ENCODE results near the gene KRTAP10-3. TPM values are rescaled to one million over a fixed set of nuclear protein-coding genes. Genes with fewer than 3 reads are reported as not detected.

KRTAP10-3 gene
- polyA plus RNA-seq, 1 donor (not counting 4 experiments of a cell fraction or from before 2014, with no cell fraction given): not detected

DNA sequence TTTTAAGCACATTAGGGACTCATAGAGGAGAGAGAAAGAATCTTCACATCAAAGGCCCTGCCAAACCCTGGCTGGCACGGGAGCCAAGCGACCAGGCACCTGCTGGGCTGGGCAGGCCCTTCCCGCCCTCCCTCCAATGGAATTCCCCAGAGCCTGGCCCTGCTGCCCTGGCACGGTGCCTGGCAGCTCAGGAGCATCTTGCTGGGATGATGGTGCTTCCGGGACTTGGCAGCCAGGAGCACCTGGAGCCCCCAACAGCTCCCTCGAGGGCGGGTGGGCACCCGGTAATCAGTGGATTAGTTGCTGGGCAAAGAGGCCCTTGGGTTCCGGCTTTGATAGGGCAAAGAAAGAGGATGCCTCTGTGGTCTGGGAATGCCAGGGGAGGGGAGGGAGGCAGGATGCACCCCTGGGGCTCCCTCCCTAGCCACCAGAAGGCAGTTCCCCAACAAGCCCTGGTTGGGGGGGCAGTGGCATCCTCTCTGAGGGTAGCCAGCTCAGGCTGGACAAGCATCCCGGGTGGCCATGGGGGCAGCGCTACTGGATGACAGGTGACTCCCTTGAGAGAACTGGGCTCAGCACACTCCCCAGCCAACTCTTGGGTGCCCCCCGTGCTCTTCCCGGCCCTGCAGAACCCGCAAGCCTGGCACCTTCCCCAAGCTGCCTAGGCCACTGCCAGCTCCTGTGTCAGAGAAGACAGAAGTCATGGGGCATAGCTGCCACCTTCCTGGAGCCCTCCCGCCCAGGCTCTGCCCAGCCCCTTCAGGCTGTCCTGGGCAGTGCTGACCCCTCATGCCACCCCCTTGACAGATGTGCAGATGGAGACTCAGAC lies 45.0 kb downstream of the KRTAP10-3 start:
- DNase-seq (ENCODE audit: low read depth, low spot score): no peak
- no peaks in the 10 kb centered on the region for H3K9me1 ChIP-seq (ENCODE audit: control insufficient read depth, extremely low read depth, insufficient read depth, low read length)
- dilution Hi-C loops (cut with MboI; ENCODE audit: extremely low pct_ligation_motif_present, low sequenced_read_pairs): no loop called here
- H3K9me3 ChIP-seq (ENCODE audit: control insufficient read depth, low read depth, low read length): no peaks in the 10 kb centered on the region
- no peak overlapping the region for H3K9ac ChIP-seq (ENCODE audit: control insufficient read depth, extremely low read depth, insufficient read depth, low read length)
- no peak overlapping the region for H2AFZ ChIP-seq (ENCODE audit: control insufficient read depth, low read length)
- H3K4me3 ChIP-seq (ENCODE audit: control insufficient read depth in 2 of 3, extremely low read depth in 1 of 3, insufficient read depth in 2 of 3, low read depth in 1 of 3, low read length in 3 of 3): no peak overlapping the region
- no peaks in the 10 kb centered on the region for H3K36me3 ChIP-seq (ENCODE audit: control insufficient read depth in 2 of 2, extremely low read depth in 1 of 2, insufficient read depth in 2 of 2, low read length in 2 of 2)
- H3K4me2 ChIP-seq (ENCODE audit: control insufficient read depth, extremely low read depth, insufficient read depth, low read depth, low read length): no peak overlapping the region
- no peaks in the 10 kb centered on the region for H3K79me2 ChIP-seq (ENCODE audit: control insufficient read depth, insufficient read depth, low read length)
- peaks cover 11% of the 10 kb centered on the region for H3K27me3 ChIP-seq (ENCODE audit: control insufficient read depth, extremely low read depth, insufficient read depth, low read length)
- no peak overlapping the region for H3K27ac ChIP-seq (ENCODE audit: control insufficient read depth, insufficient read depth, low read length)
- FAIRE-seq: no peak
- H4K20me1 ChIP-seq (ENCODE audit: control insufficient read depth, extremely low read depth, insufficient read depth, low read length): no peaks in the 10 kb centered on the region
- no peak for TF ChIP-seq EZH2 (IDR thresholded peaks at IDR 0.05; ENCODE audit: low read length)
- TF ChIP-seq, protein P1, sequence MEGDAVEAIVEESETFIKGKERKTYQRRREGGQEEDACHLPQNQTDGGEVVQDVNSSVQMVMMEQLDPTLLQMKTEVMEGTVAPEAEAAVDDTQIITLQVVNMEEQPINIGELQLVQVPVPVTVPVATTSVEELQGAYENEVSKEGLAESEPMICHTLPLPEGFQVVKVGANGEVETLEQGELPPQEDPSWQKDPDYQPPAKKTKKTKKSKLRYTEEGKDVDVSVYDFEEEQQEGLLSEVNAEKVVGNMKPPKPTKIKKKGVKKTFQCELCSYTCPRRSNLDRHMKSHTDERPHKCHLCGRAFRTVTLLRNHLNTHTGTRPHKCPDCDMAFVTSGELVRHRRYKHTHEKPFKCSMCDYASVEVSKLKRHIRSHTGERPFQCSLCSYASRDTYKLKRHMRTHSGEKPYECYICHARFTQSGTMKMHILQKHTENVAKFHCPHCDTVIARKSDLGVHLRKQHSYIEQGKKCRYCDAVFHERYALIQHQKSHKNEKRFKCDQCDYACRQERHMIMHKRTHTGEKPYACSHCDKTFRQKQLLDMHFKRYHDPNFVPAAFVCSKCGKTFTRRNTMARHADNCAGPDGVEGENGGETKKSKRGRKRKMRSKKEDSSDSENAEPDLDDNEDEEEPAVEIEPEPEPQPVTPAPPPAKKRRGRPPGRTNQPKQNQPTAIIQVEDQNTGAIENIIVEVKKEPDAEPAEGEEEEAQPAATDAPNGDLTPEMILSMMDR (optimal IDR thresholded peaks at IDR 0.05 in 1 of 3, IDR thresholded peaks at IDR 0.05 in 1 of 3, conservative IDR thresholded peaks at IDR 0.05 in 1 of 3; ENCODE audit: extremely low read depth in 1 of 3, insufficient read depth in 2 of 3, low read length in 3 of 3): no peak
- no peaks in the 10 kb centered on the region for H3K4me1 ChIP-seq (ENCODE audit: control insufficient read depth, extremely low read depth, insufficient read depth, low read length)

DNA sequence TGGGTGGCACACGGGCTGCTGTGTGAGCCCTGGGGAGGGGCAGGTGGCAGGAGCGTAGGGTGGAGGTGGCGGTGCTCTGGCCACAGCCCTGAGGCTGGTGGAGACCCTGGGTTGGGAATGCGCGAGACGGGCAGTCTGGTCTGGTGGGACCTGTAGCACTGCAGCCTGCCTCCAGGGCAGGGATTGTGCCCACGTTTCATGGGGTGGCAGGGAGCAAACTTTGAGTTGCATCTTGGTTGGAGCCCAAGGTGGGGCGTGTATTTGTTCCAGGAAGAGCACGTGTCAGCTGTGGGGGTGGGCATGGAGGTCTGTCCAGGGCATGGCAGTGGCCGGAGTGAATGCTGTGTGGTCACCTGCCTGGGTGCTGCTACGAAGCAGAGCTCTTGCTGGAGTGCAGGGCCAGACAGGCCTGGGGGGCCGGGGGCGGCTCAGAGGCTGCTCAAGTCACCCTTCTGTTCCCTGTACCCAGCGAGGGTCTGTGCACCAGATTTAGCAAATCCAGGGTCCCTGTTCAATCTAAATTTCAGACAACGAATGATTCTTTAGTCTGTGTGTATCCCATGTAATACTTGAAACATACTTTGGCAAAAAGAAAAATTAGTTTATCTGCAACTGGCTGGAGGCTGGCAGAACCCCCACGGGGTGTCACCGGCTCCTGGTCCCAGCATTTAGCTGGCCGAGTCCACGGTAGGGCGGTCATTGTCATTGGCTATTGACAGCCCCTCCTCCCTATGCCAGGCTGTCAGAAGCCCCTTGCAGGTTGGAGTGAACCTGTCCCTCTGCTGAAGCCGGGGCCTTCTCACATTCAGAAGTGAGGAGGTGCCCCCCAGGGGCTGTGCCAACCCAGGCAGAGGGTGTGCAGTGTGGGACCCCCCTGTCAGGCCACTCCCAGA lies 45.9 kb downstream of the KRTAP10-3 start:
- no peak overlapping the region for H3K27ac ChIP-seq (ENCODE audit: control insufficient read depth, insufficient read depth, low read length)

More for the DNA sequence above, 45.9 kb downstream of the KRTAP10-3 start:
- Histone ChIP-seq H3K79me2 (ENCODE audit: control insufficient read depth, insufficient read depth, low read length) (no peaks in the 10 kb centered on the region), H3K4me2 (ENCODE audit: control insufficient read depth, extremely low read depth, insufficient read depth, low read depth, low read length) (no peak overlapping the region), H3K36me3 (ENCODE audit: control insufficient read depth in 2 of 2, extremely low read depth in 1 of 2, insufficient read depth in 2 of 2, low read length in 2 of 2) (no peaks in the 10 kb centered on the region), H3K9ac (ENCODE audit: control insufficient read depth, extremely low read depth, insufficient read depth, low read length) (no peak overlapping the region), H2AFZ (ENCODE audit: control insufficient read depth, low read length) (no peak overlapping the region), H3K9me1 (ENCODE audit: control insufficient read depth, extremely low read depth, insufficient read depth, low read length) (no peaks in the 10 kb centered on the region), H3K27me3 (ENCODE audit: control insufficient read depth, extremely low read depth, insufficient read depth, low read length) (peaks cover 11% of the 10 kb centered on the region), H3K9me3 (ENCODE audit: control insufficient read depth, low read depth, low read length) (no peaks in the 10 kb centered on the region), H3K4me1 (ENCODE audit: control insufficient read depth, extremely low read depth, insufficient read depth, low read length) (no peaks in the 10 kb centered on the region), H4K20me1 (ENCODE audit: control insufficient read depth, extremely low read depth, insufficient read depth, low read length) (no peaks in the 10 kb centered on the region), H3K4me3 (ENCODE audit: control insufficient read depth in 2 of 3, extremely low read depth in 1 of 3, insufficient read depth in 2 of 3, low read depth in 1 of 3, low read length in 3 of 3) (no peak overlapping the region)
- DNase-seq (ENCODE audit: low read depth, low spot score): no peak
- no peak for FAIRE-seq
- dilution Hi-C loops (cut with MboI; ENCODE audit: extremely low pct_ligation_motif_present, low sequenced_read_pairs): no loop called here
- TF ChIP-seq, protein P1 (optimal IDR thresholded peaks at IDR 0.05 in 1 of 3, IDR thresholded peaks at IDR 0.05 in 1 of 3, conservative IDR thresholded peaks at IDR 0.05 in 1 of 3; ENCODE audit: extremely low read depth in 1 of 3, insufficient read depth in 2 of 3, low read length in 3 of 3): no peak
- TF ChIP-seq EZH2 (IDR thresholded peaks at IDR 0.05; ENCODE audit: low read length): no peak

Measured in keratinocyte (primary cell).